GM18519 (cell line): ENCODE results near the gene PHRF1.
"Not testable (repeated sequence)": the region's sequence is repeated elsewhere in the genome, so short reads cannot be mapped to it uniquely, and the experiment has no call there.

Experiments
- ATAC-seq: cut with Tn5 transposase; IDR thresholded peaks from one replicate; pipeline ENCODE4 v1.9.1; 2021; ENCODE audit warnings: mild to moderate bottlenecking, moderate library complexity; ENCODE audit not compliant: unreplicated experiment, low FRiP score

The PHRF1 gene

GRCh38 chr11:571802-572185 is 4.5 kb upstream of the PHRF1 start:
- ATAC-seq, result no peak

DNA sequence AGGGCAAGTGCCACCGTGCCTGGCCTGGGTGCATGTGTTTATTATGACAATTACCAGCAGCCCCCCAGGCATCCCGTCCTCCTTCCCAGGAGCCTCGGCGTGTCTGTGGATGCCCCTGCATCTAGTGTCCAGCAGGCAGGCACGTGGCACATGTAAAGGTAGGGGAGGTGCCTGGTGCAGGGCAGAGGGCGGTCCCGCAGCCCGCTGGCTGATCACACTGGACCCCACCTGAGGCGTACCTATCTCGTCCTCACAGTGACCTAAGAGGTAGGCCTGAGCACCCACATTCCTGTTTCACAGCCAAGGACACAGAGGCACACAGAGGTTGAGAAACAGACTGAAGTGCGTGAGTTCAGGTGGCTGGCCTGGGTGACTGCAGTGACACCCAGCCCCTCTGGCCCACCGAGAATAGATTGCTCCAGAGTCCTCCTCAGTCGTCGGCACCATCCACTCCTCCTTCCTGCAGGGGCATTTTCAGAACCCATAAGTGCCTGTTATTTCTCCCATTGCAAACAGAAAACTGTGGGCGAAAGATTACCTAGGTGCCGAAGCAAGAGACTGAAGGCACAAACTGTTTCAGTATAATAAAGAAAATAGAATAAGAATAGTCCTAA is 3.0 kb upstream of the PHRF1 start:
- ATAC-seq, result no peak

DNA sequence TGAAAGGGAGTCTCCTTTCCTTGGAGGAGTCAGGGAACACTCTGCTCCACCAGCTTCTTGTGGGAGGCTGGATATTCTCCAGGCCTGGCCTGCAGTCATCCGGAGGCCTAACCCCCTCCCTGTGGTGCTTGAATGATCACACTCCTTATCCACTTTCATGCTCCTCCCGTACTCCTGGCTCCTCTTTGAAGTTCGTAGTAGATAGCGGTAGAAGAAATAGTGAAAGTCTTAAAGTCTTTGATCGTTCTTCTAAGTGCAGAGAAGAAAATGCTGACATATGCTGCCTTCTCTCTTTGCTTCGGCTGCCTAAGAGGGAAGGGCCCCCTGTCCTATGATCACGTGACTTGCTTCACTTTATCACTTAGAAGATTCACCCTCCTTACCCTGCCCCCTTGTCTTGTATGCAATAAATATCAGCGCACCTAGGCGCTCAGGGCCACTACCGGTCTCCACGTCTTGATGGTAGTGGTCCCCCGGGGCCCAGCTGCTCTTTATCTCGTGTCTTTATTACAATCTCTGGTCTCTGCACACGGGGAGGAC is 2.2 kb upstream of the PHRF1 start:
- ATAC-seq, result not testable (repeated sequence)

- no peak for ATAC-seq
These were observed 1.5 kb upstream of the PHRF1 start for GRCh38 chr11:574632-575312.

GRCh38 chr11:575313-575995 is 816 bp upstream of the PHRF1 start:
- ATAC-seq, result no peak

DNA sequence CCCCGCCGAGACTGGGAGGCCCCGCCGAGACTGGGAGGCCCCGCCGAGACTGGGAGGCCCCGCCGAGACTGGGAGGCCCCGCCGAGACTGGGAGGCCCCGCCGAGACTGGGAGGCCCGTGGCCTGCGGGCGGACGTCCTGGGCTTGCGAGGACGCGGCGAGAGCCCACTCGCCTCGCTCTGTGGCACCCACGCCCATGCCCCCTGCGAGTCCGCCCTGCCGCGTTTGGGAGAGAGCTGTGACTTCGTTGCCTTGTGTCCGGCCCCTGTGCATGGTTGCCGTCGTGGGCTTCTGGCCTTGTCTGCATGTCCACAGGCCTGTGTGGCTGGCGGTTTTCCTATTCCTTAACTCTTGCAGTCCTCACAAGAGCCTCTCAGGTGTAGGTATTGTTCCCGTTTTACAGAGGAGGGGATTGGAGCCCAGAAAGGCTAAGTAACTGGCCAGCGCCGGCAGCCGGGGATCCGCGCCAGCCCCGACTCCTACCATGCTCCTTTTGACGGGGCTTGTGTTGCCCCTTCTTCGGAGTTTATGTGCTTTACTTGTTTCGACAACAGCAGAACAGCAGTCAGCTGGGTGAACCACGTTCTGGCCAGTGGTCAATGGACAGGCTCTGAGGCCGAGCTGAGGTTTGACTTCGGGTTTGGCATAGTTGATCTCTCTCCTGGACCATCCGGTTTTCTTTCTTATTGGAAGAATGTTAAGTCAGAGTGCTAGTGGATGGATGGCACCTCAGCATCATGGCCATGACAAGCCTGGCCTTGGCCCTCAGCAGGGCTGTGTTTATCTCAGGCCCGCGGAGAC is 741 bp downstream of the PHRF1 start:
- ATAC-seq, result no peak

DNA sequence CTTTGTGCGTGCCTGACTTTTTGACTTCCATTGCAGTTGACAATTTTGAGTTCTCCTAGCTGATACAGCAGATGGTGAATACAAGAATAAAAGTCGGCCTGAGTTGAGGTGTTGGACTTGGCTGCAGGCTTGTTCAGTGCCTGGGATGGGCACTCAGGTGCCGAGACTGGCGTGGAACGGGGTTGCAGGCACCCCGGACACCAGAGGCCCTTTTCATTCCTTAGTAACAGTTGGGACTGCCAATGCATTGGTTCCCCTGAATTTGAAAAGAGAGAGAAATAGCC is 1.3 kb downstream of the PHRF1 start:
- ATAC-seq, result no peak

- ATAC-seq, result no peak
These were observed 2.2 kb downstream of the PHRF1 start for GRCh38 chr11:578276-579035.

DNA sequence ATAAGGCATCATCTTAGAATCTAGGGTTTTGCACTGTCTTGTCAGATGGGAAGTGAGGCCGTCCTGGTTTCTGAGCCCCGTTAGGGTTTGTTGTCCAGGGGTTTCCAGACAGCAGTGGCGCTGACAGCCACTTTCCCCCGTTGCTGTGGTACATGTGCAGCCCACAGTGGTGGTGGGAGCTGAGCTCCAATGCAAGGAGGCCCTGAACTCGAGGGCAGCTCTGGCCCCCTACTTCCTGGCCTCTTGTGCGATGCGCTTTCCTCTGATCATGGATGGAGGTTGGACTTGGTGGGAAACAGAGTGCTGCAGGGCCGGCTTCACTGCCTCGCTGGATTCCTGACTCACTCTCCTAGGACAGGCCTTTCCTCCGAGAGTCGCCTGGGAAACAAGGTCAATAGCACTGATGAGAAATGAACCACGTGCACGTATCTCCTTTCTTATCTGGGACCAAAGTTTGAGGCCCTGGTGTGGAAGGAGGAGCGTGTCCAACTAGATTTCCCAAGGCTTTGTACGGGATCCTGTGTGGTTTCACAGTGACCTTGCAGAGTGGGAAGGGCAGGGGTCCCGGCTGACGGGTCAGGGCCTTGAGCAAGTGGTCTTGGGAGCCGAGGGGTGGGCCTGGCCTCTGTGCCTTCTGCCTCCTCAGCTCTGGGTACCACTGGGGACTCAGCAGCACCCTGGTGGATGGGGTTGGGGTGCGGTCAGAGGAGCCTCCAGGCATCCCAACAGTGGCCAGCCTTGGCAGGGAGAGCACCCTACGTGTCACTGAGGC is 3.7 kb downstream of the PHRF1 start:
- no peak for ATAC-seq

DNA sequence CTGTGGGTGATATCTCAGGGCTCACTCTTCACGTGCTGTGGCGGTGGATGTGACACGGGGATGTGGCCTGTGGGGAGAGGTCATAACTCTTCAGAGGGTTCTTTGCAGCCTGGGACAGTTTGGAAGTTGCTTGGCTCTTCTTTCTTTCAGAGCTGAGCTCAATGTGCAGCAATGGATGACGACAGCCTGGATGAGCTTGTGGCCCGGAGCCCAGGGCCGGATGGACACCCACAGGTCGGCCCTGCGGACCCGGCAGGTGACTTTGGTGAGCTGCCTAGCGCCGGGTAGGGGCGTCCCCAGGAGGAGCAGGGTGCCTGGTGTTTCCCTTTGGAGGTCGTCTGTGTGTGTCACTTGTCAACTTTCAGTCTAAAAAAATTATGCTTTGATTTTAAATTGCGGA is 5.1 kb downstream of the PHRF1 start:
- ATAC-seq, result no peak

DNA sequence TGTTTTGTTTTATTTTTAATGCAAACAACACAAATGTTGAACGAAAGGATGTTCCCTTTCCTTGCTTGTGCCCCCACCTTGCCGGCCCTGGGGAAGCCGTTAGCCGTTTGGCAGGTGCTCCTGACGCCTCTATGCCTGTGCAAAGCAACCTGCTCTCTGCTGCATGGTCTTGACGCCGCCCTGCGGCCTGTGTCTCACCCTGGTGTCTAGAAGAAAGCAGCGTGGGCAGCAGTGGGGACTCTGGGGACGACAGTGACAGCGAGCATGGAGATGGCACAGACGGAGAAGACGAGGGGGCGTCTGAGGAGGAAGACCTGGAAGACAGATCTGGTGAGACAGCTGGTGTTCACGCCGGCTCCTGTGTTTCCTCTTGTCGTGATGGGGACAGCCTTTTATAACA is 5.5 kb downstream of the PHRF1 start:
- no peak for ATAC-seq

DNA sequence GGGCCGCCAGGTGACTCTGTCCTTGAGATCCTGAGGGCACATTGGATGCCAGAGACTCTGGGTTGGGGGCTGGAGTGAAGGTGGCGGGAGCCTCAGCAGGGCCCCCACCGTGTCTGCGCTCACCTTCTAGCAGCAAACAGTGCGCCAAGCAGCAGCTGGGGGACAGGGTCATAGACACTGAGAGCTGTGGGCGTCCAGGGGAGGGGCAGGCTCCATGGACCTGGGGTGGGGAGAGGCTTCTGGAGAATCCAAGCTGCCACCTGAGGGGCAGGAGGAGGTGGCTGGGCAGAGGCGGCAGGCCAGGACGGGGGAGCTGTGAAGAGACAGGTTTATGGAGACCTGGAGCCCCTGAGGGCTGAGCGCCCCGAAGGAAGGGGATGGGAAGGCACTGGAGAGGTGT is 8.0 kb downstream of the PHRF1 start:
- no peak for ATAC-seq

- no peak for ATAC-seq
These were observed 10.4 kb downstream of the PHRF1 start for GRCh38 chr11:586376-587316.

DNA sequence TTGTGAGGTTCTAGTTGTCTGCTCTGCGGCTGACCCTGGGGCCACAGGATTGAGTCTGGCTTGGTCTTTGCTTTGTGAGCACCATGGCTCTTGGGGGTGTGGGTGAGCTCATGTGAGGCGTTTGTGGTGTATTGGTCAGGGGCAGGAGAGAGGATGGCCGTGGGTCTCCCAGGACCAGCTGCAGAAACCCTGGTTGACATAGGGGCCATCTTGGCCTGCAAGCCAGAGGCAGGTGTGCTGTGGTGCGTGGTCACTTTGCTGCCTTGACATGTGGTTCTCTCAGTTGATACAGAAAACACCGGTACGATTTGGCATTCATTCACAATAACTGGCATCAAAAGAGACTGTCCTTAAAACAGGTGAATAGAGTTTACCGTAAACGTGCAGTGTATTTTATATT is 11.3 kb downstream of the PHRF1 start:
- no peak for ATAC-seq

DNA sequence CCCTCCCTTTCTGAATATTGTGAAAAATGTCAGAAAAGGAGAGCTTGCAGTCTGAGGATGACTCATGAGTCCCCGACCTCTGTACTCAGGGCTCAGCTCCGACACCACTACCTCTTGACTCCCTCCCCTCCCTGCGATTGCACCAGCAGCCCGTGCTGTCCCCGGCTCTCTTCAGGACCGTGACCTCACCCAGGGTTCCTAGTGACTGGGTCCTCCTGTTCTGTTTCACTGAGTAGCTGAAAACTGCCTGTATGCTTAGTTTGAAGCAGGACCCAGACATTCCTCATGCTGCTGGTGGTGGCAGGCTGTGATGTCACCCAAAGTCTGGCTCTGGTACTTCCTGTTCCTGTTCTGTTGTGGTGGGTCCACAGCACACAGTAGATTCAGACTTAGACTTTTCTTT is 11.7 kb downstream of the PHRF1 start:
- no peak for ATAC-seq

GRCh38 chr11:589798-590197 is 13.5 kb downstream of the PHRF1 start:
- no peak for ATAC-seq

DNA sequence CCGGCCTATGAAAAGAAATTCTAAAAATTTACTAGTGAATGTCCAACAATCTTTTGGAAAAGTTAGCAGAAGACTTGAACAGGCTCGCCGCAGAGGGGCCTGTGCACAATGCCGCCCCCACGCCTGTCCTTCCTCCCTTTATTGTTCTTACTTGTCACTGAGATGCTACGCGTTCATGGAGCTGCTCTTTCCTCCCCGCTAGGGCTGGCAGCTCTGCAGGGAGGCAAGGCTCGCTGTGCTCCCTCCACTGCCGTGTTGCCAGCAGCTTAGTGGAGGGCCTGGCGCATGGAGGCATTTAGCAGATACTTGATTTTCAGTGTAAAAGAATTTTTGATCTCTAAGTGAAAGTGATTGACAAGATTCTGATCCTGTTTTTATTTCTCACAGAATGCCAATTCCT is 14.7 kb downstream of the PHRF1 start:
- ATAC-seq, result no peak

DNA sequence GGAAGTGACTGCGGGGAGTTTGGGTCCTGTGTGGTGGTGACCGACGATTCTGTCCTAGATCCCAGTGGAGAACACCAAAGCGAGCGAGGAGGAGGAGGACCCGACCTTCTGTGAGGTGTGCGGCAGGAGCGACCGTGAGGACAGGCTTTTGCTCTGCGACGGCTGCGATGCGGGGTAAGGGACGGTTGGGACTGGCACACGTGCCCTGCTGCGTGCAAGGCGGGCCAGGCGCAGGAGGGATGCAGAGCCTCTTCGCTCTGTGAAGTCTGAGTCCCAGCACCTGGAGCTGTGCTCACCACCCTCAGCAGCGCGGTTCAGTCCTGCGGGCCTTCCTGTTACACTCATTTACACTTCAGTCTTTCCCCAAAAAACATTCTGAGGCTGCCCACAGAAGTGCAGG is 16.2 kb downstream of the PHRF1 start:
- no peak for ATAC-seq

DNA sequence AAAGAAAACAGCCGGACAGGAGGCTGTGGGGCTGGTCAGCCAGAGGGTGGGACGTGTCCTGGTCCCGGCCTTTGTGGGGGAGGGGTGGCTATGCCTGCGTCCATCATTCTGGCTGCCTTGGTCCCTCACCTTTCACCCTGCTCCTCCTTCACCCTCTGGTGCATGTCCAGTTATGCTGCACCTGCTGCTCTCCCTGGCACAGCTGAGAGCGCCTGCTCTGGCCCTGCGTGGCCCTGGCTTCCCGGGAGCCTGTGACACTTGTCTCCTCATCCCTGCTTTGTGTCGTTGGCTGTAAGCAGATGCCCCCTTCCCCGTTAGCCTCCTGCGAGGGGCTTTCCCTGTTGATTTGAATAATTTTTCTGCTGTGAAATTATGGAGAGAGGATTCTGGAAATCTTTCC is 16.6 kb downstream of the PHRF1 start:
- ATAC-seq, result no peak
